Retinal pigment epithelial cell (primary cell): ENCODE data around the gene MSTN.
"Not testable (repeated sequence)": the region's sequence is repeated elsewhere in the genome, so short reads cannot be mapped to it uniquely, and the experiment has no call there.

ENCODE experiments used
- DNase-seq: peaks from one replicate; pipeline ENCODE4 v3.0.0-alpha.2; 2010; ENCODE audit warnings: low read depth
- H3K4me3 ChIP-seq: 2 replicates; pipeline ENCODE4 v1.5.1; 2011; ENCODE audit warnings: mild to moderate bottlenecking, low read length, control low read depth, moderate library complexity
- TF ChIP-seq, protein P1 (sequence below): conservative IDR thresholded peaks from 2 replicates; pipeline ENCODE4 v1.5.1; 2011; ENCODE audit warnings: low read depth, low read length, control low read depth, inconsistent platforms

MSTN gene

DNA sequence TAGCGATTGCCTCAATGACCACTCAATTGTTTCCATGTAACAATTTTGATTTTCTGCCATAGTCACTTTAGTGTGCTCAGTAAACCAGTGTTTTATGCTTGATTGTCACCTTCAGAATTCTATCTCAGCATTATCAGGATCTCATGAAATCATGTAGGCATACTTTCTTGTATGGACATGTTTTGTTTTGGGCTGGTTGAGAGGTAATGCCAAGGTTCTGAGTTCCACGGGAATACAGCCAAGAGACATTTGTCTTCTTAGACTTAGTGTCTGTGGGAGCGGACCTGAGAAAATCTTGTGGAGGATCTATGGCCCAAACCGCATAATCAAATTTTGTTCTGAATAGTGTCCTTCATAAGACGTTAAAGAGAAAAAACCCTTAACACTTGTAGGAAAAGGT is 10.2 kb downstream of the MSTN start:
- TF ChIP-seq, protein P1, sequence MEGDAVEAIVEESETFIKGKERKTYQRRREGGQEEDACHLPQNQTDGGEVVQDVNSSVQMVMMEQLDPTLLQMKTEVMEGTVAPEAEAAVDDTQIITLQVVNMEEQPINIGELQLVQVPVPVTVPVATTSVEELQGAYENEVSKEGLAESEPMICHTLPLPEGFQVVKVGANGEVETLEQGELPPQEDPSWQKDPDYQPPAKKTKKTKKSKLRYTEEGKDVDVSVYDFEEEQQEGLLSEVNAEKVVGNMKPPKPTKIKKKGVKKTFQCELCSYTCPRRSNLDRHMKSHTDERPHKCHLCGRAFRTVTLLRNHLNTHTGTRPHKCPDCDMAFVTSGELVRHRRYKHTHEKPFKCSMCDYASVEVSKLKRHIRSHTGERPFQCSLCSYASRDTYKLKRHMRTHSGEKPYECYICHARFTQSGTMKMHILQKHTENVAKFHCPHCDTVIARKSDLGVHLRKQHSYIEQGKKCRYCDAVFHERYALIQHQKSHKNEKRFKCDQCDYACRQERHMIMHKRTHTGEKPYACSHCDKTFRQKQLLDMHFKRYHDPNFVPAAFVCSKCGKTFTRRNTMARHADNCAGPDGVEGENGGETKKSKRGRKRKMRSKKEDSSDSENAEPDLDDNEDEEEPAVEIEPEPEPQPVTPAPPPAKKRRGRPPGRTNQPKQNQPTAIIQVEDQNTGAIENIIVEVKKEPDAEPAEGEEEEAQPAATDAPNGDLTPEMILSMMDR, result no peak
- H3K4me3 ChIP-seq, result no peak overlapping the region
- DNase-seq, result no peak

DNA sequence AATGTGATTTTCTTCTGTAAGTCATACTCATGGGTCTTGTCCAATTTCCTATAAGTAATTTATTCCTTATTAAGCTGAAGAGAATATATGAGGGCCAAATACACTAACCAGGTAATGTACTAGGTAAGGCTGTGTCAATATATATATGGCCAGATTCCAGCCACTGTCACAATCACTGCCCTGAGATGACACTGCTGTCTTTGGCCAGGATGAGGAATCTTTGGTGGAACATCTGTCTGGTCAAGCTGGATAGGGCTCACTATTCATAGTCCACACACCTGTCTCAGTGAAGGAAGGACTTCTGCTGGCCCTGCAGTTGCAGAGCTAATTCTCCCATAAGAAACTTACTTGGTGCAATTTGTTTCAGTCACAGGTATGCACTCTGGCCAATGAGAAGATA is 11.3 kb downstream of the MSTN start:
- TF ChIP-seq, protein P1, result no peak
- no peak for DNase-seq
- H3K4me3 ChIP-seq, result no peak overlapping the region

DNA sequence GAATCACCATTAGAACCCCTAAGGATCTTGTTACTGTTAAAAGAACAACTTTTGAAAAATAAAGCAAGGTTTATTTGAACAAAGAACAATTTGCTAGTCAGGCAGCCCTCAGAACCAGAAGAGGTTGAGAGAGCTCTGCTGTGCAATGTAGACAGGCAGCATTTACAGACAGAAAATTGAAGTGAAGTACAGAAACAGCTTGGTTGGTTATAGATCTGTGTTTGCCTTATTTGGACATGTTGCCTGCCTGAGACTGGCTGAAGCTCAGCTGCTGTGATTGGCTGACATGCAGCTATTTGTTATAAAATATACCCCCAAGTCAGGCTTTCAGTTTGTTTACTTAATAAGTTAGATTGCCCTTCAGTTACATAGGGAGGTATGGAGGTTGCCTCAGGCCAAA is 12.5 kb downstream of the MSTN start:
- DNase-seq, result no peak
- TF ChIP-seq, protein P1, result no peak
- no peak overlapping the region for H3K4me3 ChIP-seq

GRCh38 chr2:190044866-190045265 is 17.7 kb downstream of the MSTN start:
- TF ChIP-seq, protein P1, result no peak
- DNase-seq, result no peak

DNA sequence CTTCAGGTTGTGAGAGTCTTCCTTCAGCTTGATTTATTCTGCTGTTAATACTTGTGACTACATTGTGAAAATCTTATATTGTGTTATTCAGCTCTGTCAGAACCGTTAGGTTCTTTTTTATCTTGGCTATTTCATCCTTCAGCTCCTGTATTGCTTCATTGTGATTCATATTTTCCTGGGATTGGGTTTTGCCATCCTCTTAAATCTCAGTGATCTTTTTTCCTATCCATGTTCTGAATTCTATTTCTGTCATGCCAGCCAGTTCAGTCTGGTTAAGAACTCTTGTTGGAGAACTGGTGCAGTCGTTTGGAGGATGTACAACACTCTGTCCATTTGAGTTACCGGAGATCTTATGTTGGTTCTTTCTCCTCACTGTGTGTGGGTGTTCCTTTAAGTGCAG is 19.1 kb downstream of the MSTN start:
- TF ChIP-seq, protein P1, result no peak

More at GRCh38 chr2:190044866-190045265, 17.7 kb downstream of the MSTN start:
- no peak overlapping the region for H3K4me3 ChIP-seq

GRCh38 chr2:190036071-190036470 is 26.5 kb downstream of the MSTN start:
- TF ChIP-seq, protein P1, result no peak
- H3K4me3 ChIP-seq, result no peak overlapping the region
- no peak for DNase-seq

More for the DNA sequence above, 19.1 kb downstream of the MSTN start:
- no peak for DNase-seq
- H3K4me3 ChIP-seq, result no peak overlapping the region

- not testable (repeated sequence) for DNase-seq, H3K4me3 ChIP-seq
These were observed 28.1 kb downstream of the MSTN start for GRCh38 chr2:190034417-190034816.

GRCh38 chr2:190031969-190032618 is 30.4 kb downstream of the MSTN start:
- TF ChIP-seq, protein P1, result no peak

More at GRCh38 chr2:190031969-190032618, 30.4 kb downstream of the MSTN start:
- no peak for DNase-seq
- H3K4me3 ChIP-seq, result no peak overlapping the region
